NCI-H1694 treated with DMSO at 0.1 percent for 48 hours (cell line): ENCODE measurements around the gene PHACTR2.
"Not testable (repeated sequence)": the region's sequence is repeated elsewhere in the genome, so short reads cannot be mapped to it uniquely, and the experiment has no call there.

Experiments
- DNase-seq: peaks from one replicate; lab custom pipeline; 2025; lab: John Stamatoyannopoulos, UW

PHACTR2 gene

GRCh38 chr6:143698759-143699429, 21.1 kb downstream of the PHACTR2 start:
- no peak for DNase-seq

GRCh38 chr6:143699430-143699825, 21.7 kb downstream of the PHACTR2 start:
- DNase-seq = no peak

GRCh38 chr6:143700684-143701348, 23.1 kb downstream of the PHACTR2 start:
- DNase-seq = no peak

GRCh38 chr6:143701349-143702234, 23.8 kb downstream of the PHACTR2 start:
- DNase-seq = no peak

- no peak for DNase-seq
Observed at GRCh38 chr6:143705569-143705968, 27.8 kb downstream of the PHACTR2 start.

- DNase-seq = no peak
Observed at GRCh38 chr6:143707697-143708096, 29.9 kb downstream of the PHACTR2 start.

GRCh38 chr6:143708889-143709288, 31.1 kb downstream of the PHACTR2 start:
- DNase-seq = no peak

GRCh38 chr6:143711714-143712113, 33.9 kb downstream of the PHACTR2 start:
- no peak for DNase-seq

- no peak for DNase-seq
Observed at GRCh38 chr6:143718472-143718871, 40.7 kb downstream of the PHACTR2 start.

GRCh38 chr6:143721642-143722041, 43.9 kb downstream of the PHACTR2 start:
- no peak for DNase-seq

GRCh38 chr6:143724876-143725275, 47.1 kb downstream of the PHACTR2 start:
- DNase-seq = no peak

GRCh38 chr6:143726015-143726647, 48.4 kb downstream of the PHACTR2 start:
- no peak for DNase-seq

GRCh38 chr6:143727035-143727434, 49.3 kb downstream of the PHACTR2 start:
- DNase-seq = no peak

- DNase-seq = no peak
Observed at GRCh38 chr6:143731789-143732188, 54.0 kb downstream of the PHACTR2 start.

GRCh38 chr6:143732536-143732935, 54.8 kb downstream of the PHACTR2 start:
- no peak for DNase-seq

- DNase-seq = no peak
Observed at GRCh38 chr6:143733510-143733909, 55.7 kb downstream of the PHACTR2 start.

- no peak for DNase-seq
Observed at GRCh38 chr6:143734641-143735063, 56.9 kb downstream of the PHACTR2 start.

GRCh38 chr6:143738072-143738690, 60.4 kb downstream of the PHACTR2 start:
- DNase-seq = not testable (repeated sequence)

GRCh38 chr6:143739341-143739851, 61.6 kb downstream of the PHACTR2 start:
- no peak for DNase-seq

- no peak for DNase-seq
Observed at GRCh38 chr6:143740213-143740612, 62.4 kb downstream of the PHACTR2 start.

- no peak for DNase-seq
Observed at GRCh38 chr6:143741480-143741879, 63.7 kb downstream of the PHACTR2 start.
